ENCODE results near the gene DCAF4L1.

DNA sequence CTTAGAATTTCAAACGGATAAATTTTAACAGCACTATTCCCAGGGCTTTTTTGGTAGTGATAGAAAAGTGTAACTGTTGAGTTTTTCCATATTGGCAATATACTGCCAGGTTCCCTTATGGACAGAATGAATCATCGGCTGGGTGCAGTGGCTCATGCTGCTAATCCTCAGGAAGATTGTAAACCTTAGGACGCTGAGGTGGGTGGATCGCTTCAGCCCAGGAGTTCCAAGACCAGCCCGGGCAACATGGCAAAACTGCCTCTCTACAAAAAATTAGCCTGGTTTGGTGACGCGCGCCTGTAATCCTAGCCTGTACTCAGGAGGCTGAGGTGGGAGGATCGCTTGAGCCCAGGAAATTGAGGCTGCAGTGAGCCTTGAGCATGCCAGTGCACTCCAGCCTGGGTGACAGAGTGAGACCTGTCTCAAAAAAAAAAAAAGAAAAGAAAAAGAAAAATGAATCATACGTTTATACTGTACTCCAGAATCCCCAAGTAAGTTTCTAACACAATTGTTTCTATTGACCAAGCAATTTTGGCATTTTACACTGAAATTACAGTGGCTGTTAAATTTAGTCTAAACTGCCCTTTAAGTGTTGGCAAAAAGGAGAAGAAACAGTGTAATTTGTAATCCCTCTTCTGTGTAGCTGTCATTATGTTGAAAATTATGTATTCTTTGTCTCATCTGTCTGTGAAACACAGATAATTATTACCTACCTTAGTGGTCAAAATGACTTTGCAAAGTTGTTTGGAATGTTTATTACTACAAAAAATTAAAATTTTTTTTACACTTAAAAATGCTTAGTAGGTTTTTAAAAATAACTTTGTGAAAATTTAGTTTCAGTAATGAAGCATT lies 10.6 kb downstream of the DCAF4L1 start:
- TF ChIP-seq CTCF (IDR thresholded peaks at IDR 0.05) (no peak), EP300 (IDR thresholded peaks at IDR 0.05) (no peak)
